Inferior parietal cortex (tissue), 1 donor: ENCODE results near the gene CTSZ.
"Not testable (repeated sequence)": the region's sequence is repeated elsewhere in the genome, so short reads cannot be mapped to it uniquely, and the experiment has no call there.

Experiments
- DNase-seq: peaks from one replicate; pipeline ENCODE4 v3.0.0-alpha.2; 2016; ENCODE audit errors: extremely low spot score

The CTSZ gene

GRCh38 chr20:58996226-58996611, 10.8 kb downstream of the CTSZ start:
- no peak for DNase-seq

GRCh38 chr20:58995461-58996225, 11.4 kb downstream of the CTSZ start:
- DNase-seq: no peak

GRCh38 chr20:58994390-58995159, 12.5 kb downstream of the CTSZ start:
- DNase-seq: no peak

GRCh38 chr20:58993332-58994248, 13.5 kb downstream of the CTSZ start:
- DNase-seq: no peak

GRCh38 chr20:58992911-58993310, 14.1 kb downstream of the CTSZ start:
- no peak for DNase-seq

- no peak for DNase-seq
Measured at GRCh38 chr20:58991715-58992114, 15.3 kb downstream of the CTSZ start.

GRCh38 chr20:58990651-58991445, 16.2 kb downstream of the CTSZ start:
- no peak for DNase-seq

GRCh38 chr20:58989196-58989595, 17.9 kb downstream of the CTSZ start:
- no peak for DNase-seq

- DNase-seq: no peak
Measured at GRCh38 chr20:58988565-58988882, 18.5 kb downstream of the CTSZ start.

- no peak for DNase-seq
Measured at GRCh38 chr20:58987790-58988564, 19.1 kb downstream of the CTSZ start.

- no peak for DNase-seq
Measured at GRCh38 chr20:58986968-58987517, 20.0 kb downstream of the CTSZ start.

GRCh38 chr20:58986286-58986967, 20.6 kb downstream of the CTSZ start:
- DNase-seq: no peak

GRCh38 chr20:58985656-58986055, 21.4 kb downstream of the CTSZ start:
- DNase-seq: no peak

- DNase-seq: no peak
Measured at GRCh38 chr20:58984691-58985090, 22.4 kb downstream of the CTSZ start.

- DNase-seq: not testable (repeated sequence)
Measured at GRCh38 chr20:58983115-58983468, 24.0 kb downstream of the CTSZ start.

- no peak for DNase-seq
Measured at GRCh38 chr20:58982406-58983114, 24.5 kb downstream of the CTSZ start.

- DNase-seq: no peak
Measured at GRCh38 chr20:58981628-58982364, 25.3 kb downstream of the CTSZ start.
